ENCODE data around the gene STRIP1. TPM values are rescaled to one million over a fixed set of nuclear protein-coding genes. Genes with fewer than 3 reads are reported as not detected.

The STRIP1 gene
- total and polyA plus RNA-seq, 2 experiments from 2014 or later: 40.2 to 78.3 TPM

- H3K4me3 ChIP-seq: no peak overlapping the region
- peaks cover 20% of the 10 kb centered on the region for H3K4me1 ChIP-seq (ENCODE audit: low read depth)
- DNase-seq (ENCODE audit: low read depth in 1 of 2, low spot score in 1 of 2): no peak
- H3K36me3 ChIP-seq: no peaks in the 10 kb centered on the region
- H3K9me3 ChIP-seq (ENCODE audit: low read depth): no peaks in the 10 kb centered on the region
- H3K27me3 ChIP-seq: peaks cover 12% of the 10 kb centered on the region
- TF ChIP-seq CTCF (IDR thresholded peaks at IDR 0.05; ENCODE audit: low read depth, low read length): no peak
- no peak overlapping the region for H3K27ac ChIP-seq
These were observed 57.4 kb downstream of the STRIP1 start for GRCh38 chr1:110091791-110092190.

GRCh38 chr1:110092991-110093390 is 58.6 kb downstream of the STRIP1 start:
- no peak for TF ChIP-seq CTCF (IDR thresholded peaks at IDR 0.05; ENCODE audit: low read depth, low read length)
- H3K4me1 ChIP-seq (ENCODE audit: low read depth): peaks cover 20% of the 10 kb centered on the region
- no peak for DNase-seq (ENCODE audit: low read depth in 1 of 2, low spot score in 1 of 2)
- H3K36me3 ChIP-seq: no peaks in the 10 kb centered on the region
- H3K9me3 ChIP-seq (ENCODE audit: low read depth): no peaks in the 10 kb centered on the region
- peaks cover under 1% of the 10 kb centered on the region for H3K27me3 ChIP-seq
- no peak overlapping the region for H3K4me3 ChIP-seq
- H3K27ac ChIP-seq: no peak overlapping the region

GRCh38 chr1:110094931-110095654 is 60.7 kb downstream of the STRIP1 start:
- H3K27me3 ChIP-seq: no peaks in the 10 kb centered on the region
- H3K4me3 ChIP-seq: no peak overlapping the region
- H3K9me3 ChIP-seq (ENCODE audit: low read depth): no peaks in the 10 kb centered on the region
- no peaks in the 10 kb centered on the region for H3K36me3 ChIP-seq
- H3K27ac ChIP-seq: no peak overlapping the region
- peaks cover 14% of the 10 kb centered on the region for H3K4me1 ChIP-seq (ENCODE audit: low read depth)
- peak in 1 of 2 donors; percentile 28 for DNase-seq (ENCODE audit: low read depth in 1 of 2, low spot score in 1 of 2)
- TF ChIP-seq CTCF (IDR thresholded peaks at IDR 0.05; ENCODE audit: low read depth, low read length): no peak

- DNase-seq (ENCODE audit: low read depth in 1 of 2, low spot score in 1 of 2): no peak
These were observed 63.2 kb downstream of the STRIP1 start for GRCh38 chr1:110097507-110098221.

More at GRCh38 chr1:110097507-110098221, 63.2 kb downstream of the STRIP1 start:
- H3K4me1 ChIP-seq (ENCODE audit: low read depth): peaks cover 6% of the 10 kb centered on the region
- no peak overlapping the region for H3K27ac ChIP-seq
- TF ChIP-seq CTCF (IDR thresholded peaks at IDR 0.05; ENCODE audit: low read depth, low read length): no peak
- no peaks in the 10 kb centered on the region for H3K27me3 ChIP-seq
- H3K36me3 ChIP-seq: no peaks in the 10 kb centered on the region
- H3K9me3 ChIP-seq (ENCODE audit: low read depth): no peaks in the 10 kb centered on the region
- no peak overlapping the region for H3K4me3 ChIP-seq

Data from cardiac muscle cell (in vitro differentiated cells and primary cell).